GM18507 (cell line): ENCODE results near the gene TMEM132E.
"Not testable (repeated sequence)": the region's sequence is repeated elsewhere in the genome, so short reads cannot be mapped to it uniquely, and the experiment has no call there.

Experiments
- DNase-seq: peaks from one replicate; pipeline ENCODE4 v3.0.0; 2011; ENCODE audit warnings: low read depth; ENCODE audit not compliant: insufficient read length; ENCODE audit errors: extremely low spot score
- FAIRE-seq: peaks from 2 replicates; lab custom pipeline; 2011; peaks lifted over from hg19 to GRCh38; lab: Jason Lieb, UNC

The TMEM132E gene

DNA sequence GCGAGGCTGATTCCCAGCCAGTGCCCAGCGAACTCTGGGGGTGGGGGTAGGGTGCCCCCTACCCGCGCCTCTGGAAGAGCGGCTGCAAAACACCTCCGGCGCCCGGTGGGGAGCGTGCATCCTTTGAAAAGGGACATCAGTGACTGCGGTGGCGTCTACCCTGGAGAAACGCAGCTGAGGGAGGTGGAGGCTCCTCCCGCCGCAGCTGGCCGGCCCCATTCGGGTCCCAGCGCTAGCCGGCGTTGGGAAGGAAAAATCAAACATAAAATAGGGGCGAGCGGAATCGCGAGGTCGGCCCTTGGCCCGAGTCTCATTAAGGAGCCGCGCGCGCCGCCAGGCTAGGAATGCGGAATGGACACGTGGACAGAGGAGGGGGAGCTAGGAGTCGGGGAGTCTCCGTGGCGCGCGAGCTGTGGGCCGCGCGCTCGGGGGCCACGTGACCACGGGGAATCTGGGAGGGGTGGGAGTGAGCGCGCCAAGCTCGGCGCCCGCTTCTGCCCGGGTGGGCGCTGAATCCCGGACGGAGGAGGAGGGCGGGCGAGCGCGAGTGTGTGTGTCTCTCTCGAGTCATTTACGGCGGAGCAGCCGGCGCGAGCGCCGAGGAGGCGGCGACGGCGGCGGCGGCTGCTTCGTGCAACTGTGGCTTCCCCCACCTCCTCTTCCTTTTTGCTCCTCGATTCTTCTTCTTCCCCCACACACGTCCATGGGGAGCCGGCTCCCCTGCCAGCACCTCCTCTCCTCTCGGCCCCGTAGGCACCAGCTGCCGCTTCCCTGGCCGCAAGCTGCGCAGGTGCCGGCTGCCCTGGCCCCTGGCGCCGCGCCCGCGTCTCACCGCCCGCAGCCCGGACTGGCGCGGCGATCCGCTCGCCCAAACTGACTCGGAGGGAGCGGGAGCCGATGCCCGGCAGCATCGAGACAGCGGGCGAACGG, at the start of gene TMEM132E:
TSS of gene TMEM132E (plus strand) at position 566 of the 930 bp plus-strand sequence. CDS start 1,495 bp downstream, outside the sequence.
- DNase-seq, result no peak
- FAIRE-seq, result no peak

DNA sequence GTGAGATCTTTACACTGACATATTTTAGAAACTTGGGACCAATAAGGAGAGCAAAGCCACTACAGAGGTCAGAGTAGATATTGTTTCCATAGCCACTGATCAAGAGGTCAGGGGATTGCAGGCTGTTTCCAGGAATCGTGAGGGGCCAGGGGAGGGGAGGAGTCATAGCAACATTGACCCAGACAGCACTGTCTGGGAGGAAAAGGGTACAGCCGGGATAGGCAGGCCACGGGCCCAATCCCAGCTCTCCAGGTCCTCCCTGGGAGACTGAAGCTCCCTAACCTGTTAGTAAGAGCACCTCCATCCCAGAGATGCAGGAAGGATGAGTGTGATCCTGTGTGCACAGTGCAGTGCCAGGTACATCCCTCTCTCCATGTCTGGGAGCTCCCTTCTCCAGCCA, 48.5 kb upstream of the TMEM132E start:
- DNase-seq (no peak), FAIRE-seq (no peak)

GRCh38 chr17:34532281-34533065, 46.9 kb upstream of the TMEM132E start:
- DNase-seq, result no peak
- no peak for FAIRE-seq

DNA sequence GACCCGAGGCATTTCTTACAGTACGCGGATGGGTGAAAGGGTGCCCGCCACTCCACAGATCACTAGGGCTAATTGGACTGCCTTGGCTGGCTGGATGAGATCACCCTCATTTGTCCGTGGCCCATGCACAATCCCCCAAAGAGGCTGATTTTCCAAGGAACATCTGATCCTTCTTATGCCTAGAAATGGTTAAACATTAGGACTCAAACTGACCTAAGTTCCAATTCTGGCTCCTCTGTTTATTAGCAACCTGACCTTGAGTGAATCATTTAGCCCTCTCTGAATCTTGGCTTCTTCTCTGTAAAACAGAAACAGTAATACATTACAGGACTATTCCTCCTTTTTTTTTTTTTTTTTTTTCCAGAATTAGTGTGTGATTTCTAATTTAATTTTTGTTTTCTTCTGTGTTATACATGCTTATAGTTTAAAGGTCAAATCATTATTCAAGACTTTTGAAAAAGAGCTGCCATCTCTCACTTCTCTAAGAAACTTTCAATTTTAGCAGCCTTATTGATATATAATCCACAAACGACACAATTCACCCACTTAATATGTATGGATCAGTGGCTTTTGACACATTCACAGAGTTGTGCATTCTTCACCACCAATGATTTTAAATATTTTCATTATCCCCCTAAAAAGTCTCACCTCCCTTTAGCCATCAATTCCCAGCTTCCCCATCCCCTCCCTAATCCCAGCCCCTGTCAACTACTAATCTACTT, 45.4 kb upstream of the TMEM132E start:
- FAIRE-seq (no peak), DNase-seq (no peak)

DNA sequence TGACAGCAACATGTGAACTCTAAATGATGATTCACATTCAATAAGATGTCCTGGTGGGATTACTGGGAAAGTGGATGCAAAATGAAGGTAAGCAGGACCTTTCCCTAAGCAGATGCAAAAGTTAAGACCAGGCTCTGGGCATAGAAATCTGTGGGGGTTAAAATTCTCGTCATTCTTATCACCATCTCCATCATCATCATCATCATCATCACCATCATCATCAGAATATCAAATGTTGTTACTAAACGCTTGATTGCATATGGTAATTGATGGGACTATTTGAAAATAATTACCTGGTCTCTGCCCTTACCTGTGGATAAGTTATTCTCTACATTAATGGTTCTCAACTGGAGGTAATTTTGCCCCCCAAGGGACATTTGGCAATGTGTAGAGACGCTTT, 41.9 kb upstream of the TMEM132E start:
- FAIRE-seq, result no peak
- DNase-seq, result no peak

DNA sequence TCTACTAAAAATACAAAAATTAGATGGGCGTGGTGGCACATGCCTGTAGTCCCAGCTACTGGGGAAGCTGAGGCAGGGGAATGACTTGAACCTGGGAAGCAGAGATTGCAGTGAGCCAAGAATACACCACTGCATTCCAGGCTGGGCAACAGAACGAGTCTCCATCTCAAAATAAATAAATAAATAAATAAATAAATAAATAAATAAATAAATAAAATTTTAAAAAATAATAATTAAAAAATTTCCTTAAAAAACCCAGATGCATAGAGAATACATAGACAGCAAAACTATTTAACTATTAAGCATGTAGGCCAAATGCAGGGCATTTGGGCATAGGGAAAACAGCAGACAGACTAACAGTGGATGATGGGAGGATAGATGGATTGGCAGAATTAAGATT, 40.8 kb upstream of the TMEM132E start:
- DNase-seq, FAIRE-seq: not testable (repeated sequence)

GRCh38 chr17:34539881-34540280, 39.5 kb upstream of the TMEM132E start:
- FAIRE-seq (no peak), DNase-seq (no peak)

- no peak for DNase-seq
- FAIRE-seq, result peak; percentile 66
These were observed 36.6 kb upstream of the TMEM132E start for GRCh38 chr17:34542700-34543336.

DNA sequence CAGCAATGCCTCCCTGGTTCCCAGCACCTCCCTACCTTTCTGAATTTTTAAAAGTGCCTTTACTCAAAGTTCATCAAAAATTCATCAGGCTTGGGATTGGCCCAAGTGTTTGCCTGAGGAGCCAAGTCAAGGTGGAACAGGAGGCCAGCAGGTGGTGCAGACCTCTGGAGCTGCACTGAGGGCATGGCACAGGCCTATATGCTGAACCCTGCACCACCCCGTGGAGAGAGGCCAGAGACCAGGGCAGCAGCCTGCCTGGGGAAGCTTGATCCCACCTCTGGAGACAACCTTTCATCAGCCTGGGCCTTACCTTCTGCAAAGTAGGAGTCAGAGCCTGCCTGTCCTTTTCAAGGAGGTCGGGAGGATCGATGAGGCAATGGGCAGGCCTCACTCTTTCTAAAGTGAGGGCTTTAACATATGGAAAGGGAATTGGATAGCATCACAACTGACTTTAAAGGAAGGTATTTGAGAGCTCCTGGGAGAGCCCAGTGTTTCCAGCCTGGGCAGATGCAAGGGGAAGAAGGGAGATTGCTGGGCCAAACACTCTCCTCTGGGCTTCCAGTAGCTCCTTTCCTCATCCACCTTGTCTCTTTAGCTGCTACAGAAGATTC, 31.8 kb upstream of the TMEM132E start:
- DNase-seq, result no peak
- no peak for FAIRE-seq

- DNase-seq (no peak), FAIRE-seq (no peak)
These were observed 29.4 kb upstream of the TMEM132E start for GRCh38 chr17:34549966-34550365.

GRCh38 chr17:34553907-34554306, 25.5 kb upstream of the TMEM132E start:
- no peak for DNase-seq
- no peak for FAIRE-seq

DNA sequence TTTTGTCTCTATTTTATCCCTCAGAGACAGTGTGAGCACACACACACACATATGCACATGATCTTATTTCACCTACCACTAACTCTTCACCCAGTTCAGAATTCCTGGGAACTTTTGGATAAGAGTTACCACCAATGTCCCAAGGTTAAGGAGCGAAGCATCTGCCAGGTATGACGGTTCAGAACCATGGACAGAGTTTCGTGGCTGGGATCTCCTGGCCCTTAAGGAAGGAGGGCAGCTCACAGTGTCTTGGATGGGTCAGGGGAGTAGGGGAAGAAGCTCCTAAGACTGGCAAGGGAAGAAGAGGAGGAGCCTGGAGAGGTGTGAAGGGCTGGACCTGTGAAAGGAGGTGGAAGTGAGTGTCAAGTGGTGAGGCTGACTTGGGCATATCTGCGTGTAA, 23.0 kb upstream of the TMEM132E start:
- FAIRE-seq, result no peak
- no peak for DNase-seq

DNA sequence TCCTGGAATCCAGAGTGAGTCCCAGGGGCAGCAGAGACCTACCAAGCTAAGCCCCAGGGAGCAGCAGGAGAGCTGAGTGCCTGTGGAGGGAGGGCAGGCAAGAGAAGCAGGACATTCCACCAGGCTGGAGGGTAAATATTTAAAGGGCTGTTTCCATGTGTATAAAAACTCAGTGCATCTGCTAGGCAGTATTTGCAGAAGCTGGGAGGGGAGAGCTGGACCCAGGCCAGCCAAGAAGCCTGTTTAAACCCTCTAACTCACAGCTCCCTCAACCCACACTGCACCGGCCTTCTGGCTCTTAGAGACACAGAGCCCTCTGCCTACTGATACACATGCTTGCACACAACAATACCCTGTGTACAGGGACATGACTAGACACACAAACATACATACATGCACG, 22.5 kb upstream of the TMEM132E start:
- no peak for FAIRE-seq

GRCh38 chr17:34561328-34561727, 18.1 kb upstream of the TMEM132E start:
- DNase-seq, result no peak
- no peak for FAIRE-seq

More for the DNA sequence above, 22.5 kb upstream of the TMEM132E start:
- no peak for DNase-seq

GRCh38 chr17:34562387-34562786, 17.0 kb upstream of the TMEM132E start:
- no peak for DNase-seq
- FAIRE-seq, result no peak

DNA sequence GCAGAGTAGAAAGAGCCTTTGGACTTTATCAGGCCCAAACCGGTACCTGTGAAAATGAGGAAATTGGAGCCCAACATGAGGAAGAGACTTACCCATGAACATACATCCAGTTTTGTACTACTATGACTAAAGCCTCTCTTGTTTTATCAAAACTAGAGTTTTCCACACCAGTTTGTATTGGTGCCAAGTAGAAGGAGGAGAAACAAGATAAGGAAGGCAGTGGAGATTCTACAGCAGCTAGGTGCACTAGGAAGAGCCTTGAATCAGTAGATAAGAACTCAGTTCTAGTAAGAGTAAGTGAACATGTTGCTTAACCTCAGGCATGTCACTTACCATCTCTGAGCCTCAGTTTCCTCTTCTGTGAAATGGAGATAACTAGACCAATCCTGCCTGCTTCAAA, 13.7 kb upstream of the TMEM132E start:
- DNase-seq (no peak), FAIRE-seq (no peak)

- DNase-seq (no peak), FAIRE-seq (no peak)
These were observed 13.2 kb upstream of the TMEM132E start for GRCh38 chr17:34566201-34566600.

DNA sequence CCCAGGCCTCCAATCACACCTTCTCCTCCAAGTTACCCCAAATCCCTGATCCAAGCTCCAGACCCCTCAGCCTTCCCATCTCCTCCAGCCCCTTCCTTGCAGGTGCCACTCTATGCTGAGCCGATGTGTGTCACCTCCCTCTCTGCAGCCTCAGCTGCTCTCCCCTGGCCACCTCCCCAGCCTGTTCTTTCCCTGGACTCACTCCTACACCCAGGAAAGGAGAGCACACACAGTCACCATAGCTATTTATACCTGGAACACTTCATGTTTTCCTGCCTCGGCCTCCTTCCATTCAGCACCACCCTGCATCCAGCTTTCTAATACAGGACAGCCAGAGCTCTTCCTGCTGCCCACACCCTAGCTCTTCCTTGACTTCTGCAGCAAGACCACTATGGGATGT, 12.5 kb upstream of the TMEM132E start:
- no peak for DNase-seq
- FAIRE-seq, result no peak
